AG04449 (cell line): ENCODE results near the gene PPP1R13B.

Source experiments
- CTCF ChIA-PET: fragments of 350-600 bp; formaldehyde crosslinking; extraction: SDS; loops from one replicate; lab custom pipeline; 2021; ENCODE audit warnings: antibody characterized with exemption; lab: Yijun Ruan, JAX
- POLR2A ChIA-PET: fragments of 400-600, 350-600 bp; formaldehyde crosslinking; extraction: SDS; loops from one replicate; lab custom pipeline; 2020; ENCODE audit warnings: antibody characterized with exemption, inconsistent platforms; lab: Yijun Ruan, JAX
- DNase-seq: peaks from one replicate; pipeline ENCODE4 v3.0.0-alpha.2; 2010; ENCODE audit warnings: low read depth, low spot score
- H3K4me3 ChIP-seq: 2 replicates; pipeline ENCODE4 v1.5.1; 2011; ENCODE audit warnings: low read depth, mild to moderate bottlenecking, control low read depth, low read length
- TF ChIP-seq, protein P1 (sequence below): IDR thresholded peaks from one replicate; pipeline ENCODE4 v1.5.1; 2011; ENCODE audit warnings: mild to moderate bottlenecking, moderate library complexity, low read length, control low read depth, inconsistent platforms; ENCODE audit not compliant: insufficient read depth; ENCODE audit errors: missing control alignments

The PPP1R13B gene

DNA sequence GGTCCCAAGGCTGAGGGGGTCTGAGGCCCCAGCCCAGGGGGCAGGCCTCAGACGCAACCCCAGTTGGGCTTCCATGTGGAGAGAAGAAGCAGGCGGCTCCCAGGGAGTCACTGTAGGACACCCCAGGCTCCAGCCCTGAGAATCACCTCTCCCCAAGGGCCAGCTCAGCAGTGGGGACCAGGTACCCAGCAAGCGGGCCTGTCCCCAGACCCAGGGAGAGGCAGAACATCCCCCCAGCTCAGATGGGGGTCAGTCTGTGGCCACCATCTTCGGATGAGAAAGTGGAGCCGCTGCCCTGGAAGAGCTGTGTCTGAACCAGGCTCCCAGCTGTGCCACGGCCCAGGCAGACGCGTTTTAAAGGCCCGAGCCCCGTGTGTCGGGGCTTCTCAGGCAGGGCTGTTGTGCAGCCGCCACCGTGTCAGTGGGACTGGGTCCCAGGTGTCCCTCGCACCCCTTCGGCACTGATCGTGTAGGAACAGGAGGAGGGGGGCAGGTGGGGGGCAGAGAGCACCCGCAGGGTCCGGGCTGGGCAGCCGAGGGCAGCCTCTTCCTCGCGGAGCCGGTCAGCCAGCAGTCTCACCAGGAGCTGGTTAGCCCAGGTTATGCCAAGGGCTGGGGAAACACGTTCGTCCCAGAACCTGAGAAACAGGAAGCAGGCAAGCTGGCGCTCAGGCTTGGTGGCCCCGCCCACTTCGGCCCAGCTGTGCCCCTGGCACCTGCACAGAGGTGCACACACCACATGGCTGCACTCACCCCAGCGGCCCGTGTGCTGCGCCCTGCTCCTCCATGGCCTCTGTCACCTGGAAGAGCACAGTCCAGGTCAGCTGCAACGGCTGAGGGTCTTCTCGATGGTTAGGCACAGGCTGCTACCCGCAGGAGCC, 148.8 kb downstream of the PPP1R13B start:
- ChIA-PET POLR2A (interaction anchor here (0.6 to 0.7 kb wide), 2 partner anchors 63 to 64 kb away, joined by 3 read pairs; no protein-coding TSS in a partner anchor), CTCF (interaction anchor here (1.2 kb wide), 1 partner anchor 19 kb away, joined by 3 read pairs; no protein-coding TSS in a partner anchor)
- TF ChIP-seq, protein P1, sequence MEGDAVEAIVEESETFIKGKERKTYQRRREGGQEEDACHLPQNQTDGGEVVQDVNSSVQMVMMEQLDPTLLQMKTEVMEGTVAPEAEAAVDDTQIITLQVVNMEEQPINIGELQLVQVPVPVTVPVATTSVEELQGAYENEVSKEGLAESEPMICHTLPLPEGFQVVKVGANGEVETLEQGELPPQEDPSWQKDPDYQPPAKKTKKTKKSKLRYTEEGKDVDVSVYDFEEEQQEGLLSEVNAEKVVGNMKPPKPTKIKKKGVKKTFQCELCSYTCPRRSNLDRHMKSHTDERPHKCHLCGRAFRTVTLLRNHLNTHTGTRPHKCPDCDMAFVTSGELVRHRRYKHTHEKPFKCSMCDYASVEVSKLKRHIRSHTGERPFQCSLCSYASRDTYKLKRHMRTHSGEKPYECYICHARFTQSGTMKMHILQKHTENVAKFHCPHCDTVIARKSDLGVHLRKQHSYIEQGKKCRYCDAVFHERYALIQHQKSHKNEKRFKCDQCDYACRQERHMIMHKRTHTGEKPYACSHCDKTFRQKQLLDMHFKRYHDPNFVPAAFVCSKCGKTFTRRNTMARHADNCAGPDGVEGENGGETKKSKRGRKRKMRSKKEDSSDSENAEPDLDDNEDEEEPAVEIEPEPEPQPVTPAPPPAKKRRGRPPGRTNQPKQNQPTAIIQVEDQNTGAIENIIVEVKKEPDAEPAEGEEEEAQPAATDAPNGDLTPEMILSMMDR: no peak
- no peak for DNase-seq
- no peak overlapping the region for H3K4me3 ChIP-seq

DNA sequence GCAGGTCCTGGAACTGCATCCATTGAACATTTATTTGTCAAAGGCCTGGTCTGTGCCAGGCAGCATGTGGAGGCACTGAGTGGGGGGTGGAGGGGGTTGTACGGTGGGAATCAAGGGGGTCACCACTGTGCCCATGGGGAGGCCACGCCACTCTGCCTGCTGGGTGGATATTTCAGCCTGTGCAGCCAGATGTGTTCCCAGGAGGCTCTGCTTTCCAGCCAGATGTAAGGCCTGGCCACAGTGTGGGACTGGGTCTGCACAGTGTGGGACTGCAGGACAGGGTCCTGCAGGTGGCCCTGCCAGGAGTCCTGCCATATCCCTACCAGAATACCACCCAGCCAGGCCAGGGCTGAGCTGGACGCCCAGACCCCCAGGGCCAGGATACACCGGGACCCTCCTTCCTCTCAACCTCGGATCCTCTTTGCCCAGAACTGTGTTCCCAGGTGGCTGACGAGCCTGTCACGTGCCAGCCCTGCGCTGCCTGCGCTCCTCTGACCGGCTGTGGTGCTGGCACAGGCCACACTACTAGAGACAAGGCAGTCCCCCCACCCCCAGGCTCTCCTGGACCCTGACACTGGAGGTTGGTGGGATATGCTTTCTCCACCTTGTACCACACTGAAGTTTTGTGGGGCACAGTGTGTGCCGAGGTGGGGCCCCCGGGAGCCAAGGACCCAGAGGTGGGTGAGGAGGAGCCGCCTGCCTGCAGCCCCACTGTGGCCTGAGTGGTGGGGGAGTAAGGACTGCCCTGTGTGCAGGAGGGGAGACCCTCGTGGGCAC, 149.6 kb downstream of the PPP1R13B start:
- H3K4me3 ChIP-seq: no peak overlapping the region
- CTCF ChIA-PET: no interaction called here
- no peak for DNase-seq
- POLR2A ChIA-PET: interaction anchor here (0.6 kb wide), 1 partner anchor 62 kb away, joined by 3 read pairs; no protein-coding TSS in a partner anchor
- TF ChIP-seq, protein P1: no peak

DNA sequence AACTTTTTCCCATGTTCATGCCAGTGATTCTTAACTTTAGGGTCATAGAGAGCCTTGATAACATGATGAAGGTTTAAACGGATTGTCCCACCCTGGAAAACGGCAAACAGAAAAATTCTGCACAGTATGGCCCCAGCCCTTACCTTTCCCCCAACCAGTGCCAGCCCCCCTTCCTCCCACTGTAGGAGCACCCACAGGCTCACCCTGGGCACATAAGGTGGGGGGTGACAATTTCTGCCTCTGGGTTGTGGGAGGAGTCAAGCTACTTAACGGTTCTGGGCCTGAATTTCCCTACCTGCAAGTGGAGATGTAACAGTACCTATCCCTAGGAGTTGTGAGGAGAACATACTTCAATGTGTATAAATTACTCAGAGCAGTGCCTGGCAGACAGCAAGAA, 150.2 kb downstream of the PPP1R13B start:
- no peak for DNase-seq
- TF ChIP-seq, protein P1: no peak
- ChIA-PET POLR2A (no interaction called here), CTCF (no interaction called here)
- no peak overlapping the region for H3K4me3 ChIP-seq

DNA sequence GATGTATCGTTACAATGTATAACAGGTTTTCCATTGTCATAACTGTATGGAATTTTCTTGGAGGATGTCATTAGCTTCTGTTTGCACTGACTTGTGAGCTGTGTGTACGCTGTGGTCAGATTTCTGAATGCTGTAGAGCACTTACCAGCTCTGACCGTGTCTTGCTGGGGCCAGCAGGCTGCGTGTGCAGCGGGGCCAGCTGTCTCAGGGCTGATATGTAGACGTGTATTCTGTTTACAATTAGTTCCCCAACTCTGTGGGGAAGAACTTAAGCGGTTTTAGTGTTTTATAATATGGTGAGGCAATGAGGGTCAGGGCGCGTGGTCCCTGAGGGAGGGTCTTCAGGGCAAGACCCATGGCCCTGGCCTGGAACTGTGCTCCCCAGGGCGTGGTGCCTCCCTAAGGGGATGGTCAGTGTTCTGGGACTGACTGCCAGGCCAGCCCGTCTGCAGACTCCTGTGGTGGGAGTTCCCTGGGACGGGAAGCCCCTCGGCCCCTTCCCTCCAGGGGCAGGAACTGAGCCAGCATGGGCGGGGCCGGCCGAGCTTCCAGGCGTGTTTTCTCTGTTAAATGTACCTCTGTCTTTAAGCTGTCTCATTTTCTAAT, 150.8 kb downstream of the PPP1R13B start:
- no peak overlapping the region for H3K4me3 ChIP-seq
- CTCF ChIA-PET: interaction anchor here (1.6 kb wide), 1 partner anchor 83 kb away, joined by 3 read pairs; no protein-coding TSS in a partner anchor
- no peak for DNase-seq
- POLR2A ChIA-PET: no interaction called here
- TF ChIP-seq, protein P1: no peak

DNA sequence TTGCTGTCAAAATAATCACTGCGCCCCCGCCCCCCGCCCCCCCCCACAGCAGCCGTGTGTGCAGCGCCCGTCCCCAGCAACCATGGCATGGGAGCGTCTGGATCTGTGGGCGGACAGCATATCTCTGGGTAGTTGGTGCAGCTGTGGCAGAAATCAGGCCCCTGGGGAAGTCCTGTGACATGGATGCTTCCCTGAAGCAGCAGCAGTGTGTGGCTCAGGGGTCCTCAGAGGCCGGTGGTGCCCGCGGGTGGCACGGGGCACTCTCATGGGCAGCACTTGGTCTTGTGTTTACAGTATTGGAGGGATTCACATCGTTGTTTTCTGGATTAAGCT, 151.3 kb downstream of the PPP1R13B start:
- POLR2A ChIA-PET: no interaction called here
- TF ChIP-seq, protein P1: no peak
- no peak for DNase-seq
- CTCF ChIA-PET: interaction anchor here (1.6 kb wide), 1 partner anchor 83 kb away, joined by 3 read pairs; no protein-coding TSS in a partner anchor
- H3K4me3 ChIP-seq: no peak overlapping the region
